ENCODE data around the gene IBSP.

Gene IBSP

GRCh38 chr4:87799301-87800113, at the start of gene IBSP:
TSS of gene IBSP (plus strand) at chr4:87799554. CDS start at chr4:87802362, 2,808 bp downstream.
- no peak for DNase-seq

- DNase-seq: no peak
Observed at GRCh38 chr4:87749883-87750282, 49.5 kb upstream of the IBSP start.

- no peak for DNase-seq
Observed at GRCh38 chr4:87758270-87758669, 41.1 kb upstream of the IBSP start.

- DNase-seq: no peak
Observed at GRCh38 chr4:87762311-87762710, 37.0 kb upstream of the IBSP start.

GRCh38 chr4:87781569-87781968, 17.8 kb upstream of the IBSP start:
- no peak for DNase-seq

GRCh38 chr4:87783781-87784180, 15.6 kb upstream of the IBSP start:
- DNase-seq: no peak

GRCh38 chr4:87785731-87786509, 13.4 kb upstream of the IBSP start:
- DNase-seq: no peak

- DNase-seq: no peak
Observed at GRCh38 chr4:87802858-87803257, 3.5 kb downstream of the IBSP start.

- no peak for DNase-seq
Observed at GRCh38 chr4:87803421-87803820, 4.1 kb downstream of the IBSP start.

GRCh38 chr4:87804871-87805270, 5.5 kb downstream of the IBSP start:
- DNase-seq: no peak

GRCh38 chr4:87805971-87806370, 6.6 kb downstream of the IBSP start:
- DNase-seq: no peak

GRCh38 chr4:87806520-87806919, 7.2 kb downstream of the IBSP start:
- no peak for DNase-seq

- no peak for DNase-seq
Observed at GRCh38 chr4:87807402-87807801, 8.0 kb downstream of the IBSP start.

GRCh38 chr4:87811977-87812376, 12.6 kb downstream of the IBSP start:
- DNase-seq: no peak

- no peak for DNase-seq
Observed at GRCh38 chr4:87819281-87819919, 20.0 kb downstream of the IBSP start.

GRCh38 chr4:87823200-87823599, 23.8 kb downstream of the IBSP start:
- no peak for DNase-seq

GRCh38 chr4:87823724-87824123, 24.4 kb downstream of the IBSP start:
- DNase-seq: no peak

- DNase-seq: no peak
Observed at GRCh38 chr4:87824352-87824751, 25.0 kb downstream of the IBSP start.

GRCh38 chr4:87832669-87833068, 33.3 kb downstream of the IBSP start, which contains the start of gene MEPE:
TSS of gene MEPE (plus strand) at chr4:87832969. CDS start at chr4:87834715, 1,746 bp downstream.
- no peak for DNase-seq

- DNase-seq: no peak
Observed at GRCh38 chr4:87834401-87834800, 35.0 kb downstream of the IBSP start.

GRCh38 chr4:87835197-87835596, 35.8 kb downstream of the IBSP start:
- no peak for DNase-seq

- DNase-seq: no peak
Observed at GRCh38 chr4:87835743-87836142, 36.4 kb downstream of the IBSP start.

- no peak for DNase-seq
Observed at GRCh38 chr4:87838205-87838604, 38.9 kb downstream of the IBSP start.
